Brain microvascular endothelial cell (primary cell): ENCODE results near the gene ATP5F1E.
A peak's percentile ranks its signal among the peaks of the same experiment; 100 is the strongest.

ENCODE experiments used
- DNase-seq: peaks from one replicate; pipeline ENCODE4 v3.0.0-alpha.2; 2020
- H3K27ac ChIP-seq: fragments of 250-450 bp; sonication (Bioruptor Pico); 2 replicates; pipeline ENCODE4 v1.5.1; 2020; ENCODE audit warnings: mild to moderate bottlenecking, moderate library complexity
- H3K27me3 ChIP-seq: fragments of 250-450 bp; sonication (Bioruptor Pico); replicated peaks from 2 replicates; pipeline ENCODE4 v1.5.1; 2020; ENCODE audit warnings: mild to moderate bottlenecking
- H3K36me3 ChIP-seq: fragments of 250-450 bp; sonication (Bioruptor Pico); replicated peaks from 2 replicates; pipeline ENCODE4 v1.5.1; 2020; ENCODE audit warnings: mild to moderate bottlenecking
- H3K4me3 ChIP-seq: 2 replicates; pipeline ENCODE4 v1.5.1; 2011; ENCODE audit warnings: low read depth, mild to moderate bottlenecking, control low read depth, low read length, moderate library complexity
- in situ Hi-C: cut with HindIII; loops from 2 replicates; pipeline ENCODE4 v1.10.0; 2017; ENCODE audit warnings: low sequenced_read_pairs, low pct_ligation_motif_present
- TF ChIP-seq, protein P1 (sequence below): IDR thresholded peaks from 2 replicates; pipeline ENCODE4 v1.5.1; 2011; ENCODE audit warnings: low read depth, mild to moderate bottlenecking, moderate library complexity, low read length, control low read depth, inconsistent platforms; ENCODE audit errors: missing control alignments

Gene ATP5F1E

DNA sequence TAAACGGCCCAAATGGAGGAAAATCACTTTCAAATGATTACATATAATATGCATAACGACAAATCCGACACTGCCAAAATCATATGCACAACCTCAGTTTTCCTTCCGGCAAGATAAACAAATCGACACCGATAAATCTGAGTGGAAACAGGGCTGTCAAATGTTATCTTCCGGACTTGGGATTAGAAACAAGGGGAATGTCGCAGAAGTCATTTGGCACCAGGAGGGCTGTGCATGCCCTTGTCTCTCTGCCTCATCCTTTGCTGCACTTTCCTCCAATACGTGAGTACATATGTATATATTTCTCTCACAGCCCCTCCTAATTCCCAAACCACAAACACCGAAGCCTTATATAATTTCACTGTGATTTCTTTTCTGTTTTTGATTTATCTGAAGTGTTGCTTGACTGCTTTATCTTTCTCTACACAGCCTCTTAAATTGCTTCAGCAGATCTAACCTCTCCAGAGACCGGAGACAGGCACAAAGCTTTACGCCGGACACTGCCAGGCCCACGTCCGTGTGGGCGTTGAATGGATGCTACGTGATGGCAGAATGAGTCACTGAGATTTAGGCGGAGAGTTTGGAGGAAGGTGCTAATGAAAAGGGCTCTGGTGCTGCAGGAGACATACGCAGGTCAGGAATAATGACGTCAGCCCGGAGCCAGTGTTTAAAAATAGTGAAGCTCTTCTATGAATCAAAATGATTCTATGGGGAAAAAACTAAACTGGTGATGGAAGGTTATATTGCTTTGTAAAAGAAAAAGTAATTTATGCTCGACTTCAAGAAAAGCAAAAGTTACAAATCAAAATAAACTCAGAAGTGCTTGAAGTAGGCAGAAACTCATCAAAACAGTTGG, 31.5 kb upstream of the ATP5F1E start:
- no peak overlapping the region for H3K27ac ChIP-seq
- no peaks in the 10 kb centered on the region for H3K27me3 ChIP-seq
- H3K4me3 ChIP-seq, result no peak overlapping the region
- DNase-seq, result peak; percentile 48
- no peaks in the 10 kb centered on the region for H3K36me3 ChIP-seq
- in situ Hi-C loops, result no loop called here
- TF ChIP-seq, protein P1, sequence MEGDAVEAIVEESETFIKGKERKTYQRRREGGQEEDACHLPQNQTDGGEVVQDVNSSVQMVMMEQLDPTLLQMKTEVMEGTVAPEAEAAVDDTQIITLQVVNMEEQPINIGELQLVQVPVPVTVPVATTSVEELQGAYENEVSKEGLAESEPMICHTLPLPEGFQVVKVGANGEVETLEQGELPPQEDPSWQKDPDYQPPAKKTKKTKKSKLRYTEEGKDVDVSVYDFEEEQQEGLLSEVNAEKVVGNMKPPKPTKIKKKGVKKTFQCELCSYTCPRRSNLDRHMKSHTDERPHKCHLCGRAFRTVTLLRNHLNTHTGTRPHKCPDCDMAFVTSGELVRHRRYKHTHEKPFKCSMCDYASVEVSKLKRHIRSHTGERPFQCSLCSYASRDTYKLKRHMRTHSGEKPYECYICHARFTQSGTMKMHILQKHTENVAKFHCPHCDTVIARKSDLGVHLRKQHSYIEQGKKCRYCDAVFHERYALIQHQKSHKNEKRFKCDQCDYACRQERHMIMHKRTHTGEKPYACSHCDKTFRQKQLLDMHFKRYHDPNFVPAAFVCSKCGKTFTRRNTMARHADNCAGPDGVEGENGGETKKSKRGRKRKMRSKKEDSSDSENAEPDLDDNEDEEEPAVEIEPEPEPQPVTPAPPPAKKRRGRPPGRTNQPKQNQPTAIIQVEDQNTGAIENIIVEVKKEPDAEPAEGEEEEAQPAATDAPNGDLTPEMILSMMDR, result no peak

DNA sequence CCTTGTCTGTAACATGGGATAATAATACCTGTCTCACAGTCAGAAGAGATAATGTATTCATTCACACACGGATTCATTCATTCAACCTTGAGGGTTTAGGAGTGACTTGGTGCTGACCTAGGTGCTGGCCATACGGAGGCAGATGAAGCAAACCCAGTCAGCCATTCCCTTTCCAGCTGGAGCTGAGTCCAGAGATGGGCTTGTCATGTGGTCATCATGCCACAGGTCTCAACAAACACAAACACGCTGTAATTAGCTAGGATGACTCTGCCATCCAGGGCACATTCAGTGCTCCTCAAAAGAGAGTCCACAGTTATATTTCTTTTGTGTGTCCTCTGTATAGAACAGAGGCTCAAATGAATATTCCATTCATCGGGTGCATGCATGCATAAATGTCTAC, 29.9 kb upstream of the ATP5F1E start:
- no peak for DNase-seq
- Histone ChIP-seq H3K36me3 (no peaks in the 10 kb centered on the region), H3K4me3 (no peak overlapping the region), H3K27me3 (no peaks in the 10 kb centered on the region), H3K27ac (no peak overlapping the region)
- in situ Hi-C loops, result no loop called here
- TF ChIP-seq, protein P1, result no peak

DNA sequence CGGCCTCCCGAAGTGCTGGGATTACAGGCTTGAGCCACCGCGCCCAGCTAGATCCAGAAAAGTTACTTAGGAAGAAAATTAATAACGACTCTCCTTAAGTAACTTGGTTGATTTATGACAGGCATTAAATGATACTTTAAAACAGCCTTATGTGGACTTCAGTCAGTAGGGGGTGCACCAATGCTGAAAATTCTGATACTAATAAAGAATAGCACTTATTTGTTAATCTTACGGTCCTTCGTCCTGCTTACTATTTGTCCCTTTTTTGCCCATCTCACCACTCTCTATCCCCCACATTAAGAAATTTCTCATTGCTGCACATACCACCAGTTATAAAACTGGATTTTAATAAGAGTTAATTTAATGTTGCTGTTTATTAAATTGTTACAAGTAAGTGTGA, 23.2 kb upstream of the ATP5F1E start:
- Histone ChIP-seq H3K27me3 (peaks cover 5% of the 10 kb centered on the region), H3K4me3 (no peak overlapping the region), H3K27ac (no peak overlapping the region), H3K36me3 (no peaks in the 10 kb centered on the region)
- no peak for DNase-seq
- TF ChIP-seq, protein P1, result peak; percentile 36
- in situ Hi-C loops, result no loop called here

DNA sequence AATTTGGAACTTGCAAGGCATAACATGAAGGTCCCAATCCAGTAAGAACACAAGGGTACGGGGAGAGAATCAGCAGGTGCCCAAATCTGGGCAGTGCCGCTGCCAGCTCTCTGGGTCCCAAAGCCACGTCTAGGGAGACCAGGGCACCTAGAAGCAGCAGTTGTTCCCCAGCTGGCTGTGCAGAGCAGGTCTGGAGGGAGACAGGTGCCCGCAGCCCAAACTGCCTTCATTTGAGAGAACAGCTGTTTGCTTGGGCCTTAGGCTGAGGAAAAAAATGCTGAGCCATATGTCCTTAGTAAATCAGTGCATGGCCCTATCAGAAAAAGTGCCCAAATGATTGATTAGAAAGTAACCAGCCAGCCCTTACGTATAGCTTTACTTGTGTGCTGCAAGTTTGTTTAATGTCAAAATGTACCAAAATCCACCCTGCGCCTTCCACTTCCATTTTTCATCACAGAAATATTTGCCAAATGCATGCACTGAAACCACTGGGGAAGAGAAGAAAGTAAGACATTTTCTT, 19.6 kb upstream of the ATP5F1E start:
- H3K4me3 ChIP-seq, result no peak overlapping the region
- H3K27ac ChIP-seq, result no peak overlapping the region
- H3K36me3 ChIP-seq, result no peaks in the 10 kb centered on the region
- peaks cover 5% of the 10 kb centered on the region for H3K27me3 ChIP-seq
- in situ Hi-C loops, result no loop called here
- no peak for DNase-seq
- TF ChIP-seq, protein P1, result no peak

DNA sequence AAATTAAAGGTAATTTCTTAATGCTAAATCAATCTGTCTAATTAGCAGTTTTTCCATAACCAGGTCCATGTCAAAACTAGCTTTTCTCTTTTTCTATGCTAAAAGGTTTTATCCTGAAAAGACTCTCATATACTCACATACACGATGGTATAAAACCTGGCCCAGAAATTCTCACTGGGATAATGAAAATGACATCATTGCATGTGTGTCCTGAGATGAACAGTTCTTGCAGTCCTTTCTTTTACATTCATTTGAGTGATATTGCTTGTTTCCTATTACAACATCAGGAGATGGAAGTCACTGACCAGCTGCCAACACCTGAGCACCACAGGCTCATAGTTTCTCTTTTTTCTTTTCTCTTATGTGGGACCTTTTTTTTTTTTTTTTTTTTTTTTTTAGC, 18.3 kb upstream of the ATP5F1E start:
- in situ Hi-C loops, result no loop called here
- H3K27ac ChIP-seq, result no peak overlapping the region
- H3K4me3 ChIP-seq, result no peak overlapping the region
- H3K36me3 ChIP-seq, result no peaks in the 10 kb centered on the region
- TF ChIP-seq, protein P1, result no peak
- peaks cover 5% of the 10 kb centered on the region for H3K27me3 ChIP-seq
- DNase-seq, result no peak
